ENCODE results near the gene OVOL2.
"Not testable (repeated sequence)": the region's sequence is repeated elsewhere in the genome, so short reads cannot be mapped to it uniquely, and the experiment has no call there.

OVOL2 gene

DNA sequence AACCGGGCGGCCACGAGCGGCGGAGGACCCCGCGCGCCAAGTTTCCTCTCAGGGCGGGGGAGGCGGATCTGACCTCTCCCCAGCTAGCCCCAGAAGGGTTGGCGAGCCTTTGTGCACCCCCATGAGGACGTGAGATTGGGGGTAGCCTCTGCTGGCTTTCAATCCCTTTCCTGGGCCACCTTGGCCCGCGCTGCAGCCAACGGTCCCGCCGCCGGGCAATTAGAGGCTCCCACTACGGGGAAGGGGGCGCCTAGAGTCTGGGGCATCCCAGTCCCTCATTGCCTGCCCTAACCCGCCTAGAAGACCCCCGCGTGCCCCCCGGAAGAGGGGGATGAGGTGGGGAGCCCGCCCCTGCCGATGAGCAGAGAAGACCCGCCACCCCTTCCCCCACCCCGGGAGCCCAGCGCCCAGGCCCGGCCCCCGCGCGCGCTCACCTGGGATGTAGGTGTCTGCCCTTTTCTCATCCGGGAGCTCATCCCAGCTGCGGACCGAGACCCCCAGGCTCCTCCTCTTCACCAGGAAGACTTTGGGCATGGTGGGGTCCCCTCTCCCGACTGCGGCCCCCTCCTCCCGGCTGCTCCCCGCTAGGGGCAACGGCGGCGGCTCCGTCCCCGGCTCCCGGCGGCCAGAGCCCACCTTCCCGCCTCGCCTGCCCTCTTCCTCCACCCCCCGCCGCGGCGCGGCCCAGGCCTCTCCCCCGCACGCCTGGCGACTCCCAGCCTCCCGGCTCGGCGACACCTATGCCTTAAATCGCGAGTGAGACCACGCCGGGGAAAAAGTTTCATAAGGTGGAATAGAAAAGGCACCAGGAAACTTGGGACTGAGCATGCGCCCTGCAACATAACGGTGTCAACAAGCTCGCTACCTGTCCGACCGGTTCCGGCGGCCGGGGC, at the start of gene OVOL2:
OVOL2 (minus strand) TSS at position 816 of the 893 bp plus-strand sequence; CDS start at position 534, 282 bp downstream.
- no peak for DNase-seq

DNA sequence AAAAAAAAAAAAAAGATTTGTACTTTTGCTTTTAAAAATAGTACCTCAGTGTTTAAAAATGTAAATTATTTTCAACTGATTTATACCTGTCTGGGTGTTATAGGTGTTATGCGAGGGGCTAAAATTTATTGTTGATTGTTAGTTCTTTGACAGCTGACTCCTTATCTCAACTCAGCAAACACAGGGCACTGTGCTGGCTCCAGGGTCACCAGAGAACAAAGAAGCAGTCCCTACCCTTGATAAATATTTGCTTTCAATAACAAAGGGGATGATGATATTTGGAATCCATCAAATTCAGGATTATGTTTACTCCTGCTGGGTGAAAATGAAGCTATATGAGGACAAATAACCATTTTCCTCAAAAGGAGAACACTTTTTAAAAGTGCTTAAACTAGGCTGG, 45.8 kb upstream of the OVOL2 start:
- no peak for DNase-seq

GRCh38 chr20:18101125-18101810, 43.6 kb upstream of the OVOL2 start:
- no peak for DNase-seq

- DNase-seq = not testable (repeated sequence)
Observed at GRCh38 chr20:18100569-18100968, 42.9 kb upstream of the OVOL2 start.

GRCh38 chr20:18094191-18094590, 36.5 kb upstream of the OVOL2 start:
- DNase-seq = no peak

GRCh38 chr20:18093388-18093787, 35.7 kb upstream of the OVOL2 start:
- DNase-seq = no peak

DNA sequence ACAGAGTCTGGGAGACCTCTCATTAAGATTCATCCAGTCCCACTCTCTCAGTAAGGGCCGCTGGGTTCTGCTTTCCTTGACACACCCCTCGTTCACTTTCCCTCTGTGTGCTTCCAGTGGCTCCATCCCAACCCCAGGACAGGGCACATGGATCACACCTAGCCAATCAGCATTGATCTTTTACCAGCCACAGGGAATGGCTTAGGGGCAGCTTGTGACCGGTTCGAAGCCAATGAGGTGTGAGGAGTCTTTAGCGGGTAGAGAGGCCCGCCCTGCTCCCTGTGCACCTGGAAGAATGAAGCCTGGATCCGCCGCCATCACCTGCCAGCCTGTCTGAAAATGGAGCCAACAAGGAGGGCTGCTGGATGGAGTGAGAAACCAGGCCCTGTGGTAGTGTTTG, 35.2 kb upstream of the OVOL2 start:
- DNase-seq = no peak

DNA sequence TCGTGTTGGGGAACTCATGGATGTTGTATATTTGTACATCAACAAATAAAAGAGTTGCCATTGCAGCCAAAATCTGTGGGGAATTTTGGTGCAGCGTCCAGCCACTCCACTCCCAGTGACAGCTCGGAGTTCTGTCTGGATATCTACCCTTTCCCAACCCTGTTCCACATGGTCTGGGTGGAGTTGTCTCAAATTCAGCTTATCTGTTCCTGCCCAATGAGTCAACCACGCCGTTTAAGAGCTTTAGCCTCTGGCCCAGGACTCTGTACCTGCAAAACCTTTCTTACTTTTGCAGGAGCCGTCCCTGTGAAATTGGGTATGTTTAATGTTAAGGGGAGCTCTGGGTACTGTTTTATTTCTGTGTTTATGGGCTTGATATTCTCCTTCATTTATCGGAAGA, 33.9 kb upstream of the OVOL2 start:
- no peak for DNase-seq

- DNase-seq = no peak
Observed at GRCh38 chr20:18090477-18090876, 32.8 kb upstream of the OVOL2 start.

DNA sequence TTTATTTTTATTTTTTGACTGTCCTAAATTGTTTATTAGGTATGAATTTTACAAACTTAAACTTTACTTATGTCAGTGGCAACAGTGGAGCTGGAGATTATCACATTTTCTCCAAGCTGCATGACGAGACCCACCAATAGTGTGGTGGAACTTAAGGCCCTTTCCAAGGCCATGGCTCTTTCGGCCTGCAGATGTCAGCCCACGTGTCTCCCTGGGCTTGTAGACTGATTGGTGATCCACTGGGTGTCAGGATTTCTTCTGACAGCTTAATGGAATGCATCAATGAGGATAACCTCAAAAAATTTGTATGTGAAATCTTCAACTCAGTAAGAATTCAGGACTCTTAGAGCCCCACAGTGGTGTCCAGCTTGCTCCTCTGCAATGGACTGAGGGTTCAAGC, 32.3 kb upstream of the OVOL2 start:
- DNase-seq = no peak

DNA sequence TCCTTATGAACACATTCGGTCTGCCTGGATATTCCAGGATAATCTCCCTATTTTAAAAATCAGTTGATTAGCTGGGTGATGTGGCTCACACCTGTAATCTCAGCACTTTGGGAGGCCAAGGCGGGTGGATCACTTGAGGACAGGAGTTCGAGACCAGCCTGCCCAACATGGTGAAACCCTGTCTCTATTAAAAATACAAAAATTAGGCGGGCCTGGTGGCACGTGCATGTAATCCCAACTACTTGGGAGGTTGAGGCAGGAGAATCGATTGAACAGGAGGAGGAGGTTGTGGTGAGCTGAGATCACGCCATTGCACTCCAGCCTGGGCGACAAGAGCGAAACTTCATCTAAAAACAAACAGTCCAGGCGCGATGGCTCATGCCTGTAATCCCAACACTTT, 31.1 kb upstream of the OVOL2 start:
- DNase-seq = not testable (repeated sequence)

DNA sequence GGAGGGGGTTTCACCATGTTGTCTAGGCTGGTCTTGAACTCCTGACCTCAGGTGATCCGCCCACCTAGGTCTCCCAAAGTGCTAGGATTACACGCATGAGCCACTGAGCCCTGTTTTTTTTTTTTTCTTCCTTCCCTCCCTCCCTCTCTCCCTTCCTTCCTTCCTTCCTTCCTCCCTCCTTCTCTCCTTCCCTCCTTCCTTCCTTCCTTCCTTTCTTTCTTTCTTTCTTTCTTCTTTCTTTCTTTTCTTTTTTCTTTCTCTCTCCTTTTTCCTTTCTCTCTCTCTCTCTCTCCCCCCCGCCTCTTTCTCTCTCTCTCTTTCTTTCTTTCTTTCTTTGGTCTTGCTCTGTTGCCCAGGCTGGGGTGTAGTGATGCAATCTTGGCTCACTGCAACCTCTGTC, 30.6 kb upstream of the OVOL2 start:
- DNase-seq = not testable (repeated sequence)

- no peak for DNase-seq
Observed at GRCh38 chr20:18087054-18087453, 29.3 kb upstream of the OVOL2 start.

GRCh38 chr20:18080836-18081235, 23.1 kb upstream of the OVOL2 start:
- DNase-seq = not testable (repeated sequence)

DNA sequence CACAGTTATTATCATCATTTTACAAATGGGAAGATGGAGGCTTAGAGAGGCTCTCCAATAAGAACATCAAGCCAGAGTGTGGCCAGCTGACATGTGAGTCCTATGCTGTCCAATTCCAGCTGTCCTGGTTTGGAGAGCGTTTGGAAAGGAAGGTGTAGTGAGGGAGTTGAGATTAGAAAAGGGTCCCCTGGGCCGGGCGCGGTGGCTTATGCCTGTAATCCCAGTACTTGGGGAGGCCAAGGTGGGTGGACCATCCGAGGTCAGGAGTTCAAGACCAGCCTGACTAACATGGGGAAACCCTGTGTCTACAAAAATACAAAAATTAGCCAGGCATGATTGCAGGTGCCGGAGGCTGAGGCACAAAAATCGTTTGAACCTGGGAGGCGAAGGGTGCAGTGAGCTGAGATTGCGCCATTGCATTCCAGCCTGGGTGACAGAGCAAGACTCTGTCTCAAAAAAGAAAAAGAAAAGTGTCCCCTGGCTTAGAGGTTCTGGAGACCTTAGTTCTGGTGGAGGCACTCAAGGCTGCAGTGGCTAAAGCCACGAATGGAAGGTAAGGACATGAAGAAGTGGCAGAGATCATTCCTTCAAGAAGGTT, 22.1 kb upstream of the OVOL2 start:
- DNase-seq = no peak

GRCh38 chr20:18077157-18077556, 19.4 kb upstream of the OVOL2 start:
- DNase-seq = no peak

DNA sequence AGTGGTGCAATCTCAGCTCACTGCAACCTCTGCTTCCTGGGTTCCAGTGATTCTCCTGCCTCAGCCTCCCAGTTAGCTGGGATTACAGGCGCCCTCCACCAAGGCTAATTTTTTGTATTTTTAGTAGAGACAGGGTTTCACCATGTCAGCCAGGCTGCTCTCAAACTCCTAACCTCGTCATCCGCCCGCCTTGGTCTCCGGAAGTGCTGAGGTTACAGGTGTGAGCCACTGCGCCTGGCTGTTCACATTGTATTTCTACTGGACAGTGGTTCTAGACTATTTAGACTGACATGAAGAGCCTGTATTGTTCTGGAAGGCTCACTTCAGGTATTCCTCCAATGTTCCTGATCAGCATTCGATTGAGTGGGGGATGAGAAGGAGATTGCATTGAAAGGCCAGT, 14.8 kb upstream of the OVOL2 start:
- no peak for DNase-seq

DNA sequence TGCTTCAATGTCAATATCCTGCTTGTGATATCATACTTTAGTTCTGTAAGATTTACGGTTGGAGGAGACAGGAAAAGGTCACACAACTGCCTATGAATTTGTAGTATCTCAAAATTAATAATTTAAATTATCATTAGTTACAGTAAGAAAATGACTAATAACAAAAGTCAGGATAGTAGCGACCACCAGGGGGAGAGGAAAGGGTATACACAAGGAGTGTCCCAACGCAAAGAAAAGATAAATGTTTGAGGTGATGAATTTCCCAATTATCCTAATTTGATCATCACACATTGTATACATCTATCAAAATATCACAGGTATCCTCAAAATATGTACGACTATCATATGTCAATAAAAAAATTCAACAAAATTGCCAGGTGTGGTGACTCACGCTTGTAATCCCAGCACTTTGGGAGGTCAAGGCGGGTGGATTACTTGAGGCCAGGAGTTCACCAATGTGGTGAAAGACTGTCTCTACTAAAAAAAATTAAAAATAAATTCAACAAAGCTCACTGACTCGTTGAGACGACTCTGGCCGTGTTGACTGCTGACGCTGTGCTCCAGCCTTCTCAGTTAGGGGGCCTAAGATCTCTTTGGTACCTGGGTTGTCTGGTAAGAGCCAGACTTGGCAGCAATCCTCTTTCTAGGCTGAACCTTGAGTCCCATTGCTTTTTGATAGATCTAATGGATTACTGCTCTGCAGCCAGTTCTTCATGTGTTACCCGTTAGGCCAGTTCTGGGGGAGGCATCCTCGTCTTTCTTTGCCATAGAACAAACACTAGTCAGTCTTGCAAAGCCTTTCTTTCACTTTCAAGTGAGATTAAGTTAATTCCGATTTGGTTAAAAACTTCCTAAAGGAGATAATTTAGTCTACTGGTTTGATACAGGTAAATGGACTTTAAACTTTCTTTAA, 9.0 kb upstream of the OVOL2 start:
- no peak for DNase-seq

- DNase-seq = no peak
Observed at GRCh38 chr20:18063676-18064075, 6.0 kb upstream of the OVOL2 start.

DNA sequence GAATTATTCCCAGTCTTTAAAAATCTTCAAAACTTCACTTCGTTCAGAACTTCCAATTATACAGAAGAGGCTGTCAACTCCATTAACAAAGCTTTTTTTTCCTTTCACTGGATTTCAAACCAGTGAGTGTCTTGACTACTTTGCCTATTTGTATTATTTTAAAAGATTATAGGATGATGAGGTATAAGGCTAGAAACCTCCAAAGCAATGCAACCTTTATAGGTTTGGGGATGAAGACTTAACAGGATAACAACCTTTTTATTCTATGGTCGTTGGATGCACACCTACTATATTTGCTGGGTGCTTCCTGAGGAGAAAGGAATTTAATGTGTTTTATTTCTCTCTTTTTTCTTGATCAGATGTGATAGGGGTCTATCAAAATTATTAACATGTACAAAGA, 1.9 kb upstream of the OVOL2 start:
- DNase-seq = no peak

DNA sequence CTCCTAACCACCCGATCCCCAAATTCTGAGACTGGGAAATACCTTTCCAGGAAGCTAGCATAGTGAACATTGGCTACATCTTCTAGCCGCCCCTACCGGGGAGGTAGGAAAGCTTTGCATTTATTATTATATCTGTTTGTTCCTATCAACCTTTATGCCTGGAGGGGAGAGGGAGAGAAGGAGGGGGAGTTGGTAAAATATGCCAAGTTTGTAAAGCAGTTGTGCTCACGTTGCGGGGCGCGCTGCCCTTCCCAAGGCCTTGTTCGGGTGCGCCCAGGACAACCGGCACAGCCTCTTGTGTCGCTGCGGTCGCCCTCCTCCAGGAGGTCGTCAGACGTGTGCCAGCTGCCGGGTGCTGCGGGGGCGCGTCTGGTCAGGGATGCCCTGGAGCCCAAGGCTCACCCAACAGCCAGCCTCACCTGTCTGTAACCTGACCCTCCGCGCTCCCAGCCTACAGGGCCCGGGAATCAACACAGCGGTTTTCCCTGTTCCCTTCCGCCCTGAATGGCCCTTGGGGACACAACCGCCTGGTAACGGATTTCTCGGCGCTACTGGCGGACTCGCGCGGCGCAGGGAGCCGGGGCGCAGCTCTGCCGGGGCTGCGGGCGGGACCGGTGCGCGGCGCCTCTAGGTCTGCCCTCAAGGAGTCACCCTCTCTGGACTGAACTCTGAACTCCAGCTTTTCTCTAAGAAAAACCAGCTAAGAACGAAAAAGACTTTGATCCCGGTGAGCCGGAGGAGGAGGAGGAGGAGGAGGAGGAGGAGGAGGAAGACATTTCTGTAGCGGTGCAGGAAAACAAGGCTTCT, 1.1 kb upstream of the OVOL2 start:
- no peak for DNase-seq

DNA sequence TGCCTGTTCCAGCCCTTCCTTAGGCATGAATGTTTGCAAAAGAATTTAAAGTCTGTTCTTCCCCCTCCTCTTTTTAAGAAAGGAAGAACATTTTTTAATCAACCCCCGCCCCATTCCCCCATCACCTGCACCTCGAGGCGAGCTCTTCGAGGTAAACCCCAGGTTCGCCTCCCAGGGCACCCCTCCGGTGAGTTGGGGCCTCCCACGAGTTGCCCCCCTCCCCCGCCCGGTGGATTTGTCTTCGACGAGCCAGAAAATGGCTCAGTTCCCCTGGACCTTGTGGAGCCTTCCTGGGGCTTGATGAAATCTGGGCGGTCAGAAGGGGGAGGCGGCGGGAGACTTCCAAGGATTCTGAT, 256 bp upstream of the OVOL2 start:
- DNase-seq = no peak

Measured in activated naive CD4-positive, alpha-beta T cell (primary cell).